H9 (cell line): ENCODE measurements around the gene NDUFB2. TPM values are rescaled to one million over a fixed set of nuclear protein-coding genes. Genes with fewer than 3 reads are reported as not detected.

Experiments used
- DNase-seq: peaks from one replicate; pipeline ENCODE4 v3.0.0-alpha.2; 2017
- H2AFZ ChIP-seq: one replicate; pipeline ENCODE4 v1.6.1; 2013; ENCODE audit warnings: mild to moderate bottlenecking, low read length, control low read depth, moderate library complexity
- H2AK5ac ChIP-seq: 2 replicates; pipeline ENCODE4 v1.6.1; 2013; ENCODE audit warnings: low read length, control low read depth, mixed read lengths; ENCODE audit not compliant: insufficient read length
- H2BK120ac ChIP-seq: one replicate; pipeline ENCODE4 v1.6.1; 2013; ENCODE audit warnings: low read depth, mild to moderate bottlenecking, low read length, control low read depth, inconsistent platforms; ENCODE audit not compliant: poor library complexity, severe bottlenecking
- H2BK12ac ChIP-seq: 2 replicates; pipeline ENCODE4 v1.6.1; 2013; ENCODE audit warnings: low read length, control low read depth, mixed read lengths, low read depth; ENCODE audit not compliant: insufficient read length
- H2BK15ac ChIP-seq: 2 replicates; pipeline ENCODE4 v1.6.1; 2013; ENCODE audit warnings: low read depth, low read length, control low read depth
- H2BK20ac ChIP-seq: one replicate; pipeline ENCODE4 v1.6.1; 2013; ENCODE audit warnings: low read depth, mild to moderate bottlenecking, low read length, control low read depth, inconsistent platforms; ENCODE audit not compliant: poor library complexity, severe bottlenecking
- H2BK5ac ChIP-seq: 2 replicates; pipeline ENCODE4 v1.6.1; 2013; ENCODE audit warnings: low read length, control low read depth, mixed read lengths; ENCODE audit not compliant: insufficient read length
- H3K14ac ChIP-seq: 2 replicates; pipeline ENCODE4 v1.6.1; 2013; ENCODE audit warnings: low read length, control low read depth; ENCODE audit not compliant: insufficient read depth
- H3K18ac ChIP-seq: 2 replicates; pipeline ENCODE4 v1.6.1; 2013; ENCODE audit warnings: low read depth, mild to moderate bottlenecking, mixed read lengths, low read length, control low read depth; ENCODE audit not compliant: insufficient read length
- H3K23ac ChIP-seq: 2 replicates; pipeline ENCODE4 v1.6.1; 2013; ENCODE audit warnings: low read length, control low read depth, mixed read lengths, low read depth; ENCODE audit not compliant: insufficient read length
- H3K23me2 ChIP-seq: 2 replicates; pipeline ENCODE4 v1.6.1; 2013; ENCODE audit warnings: low read depth, mild to moderate bottlenecking, mixed read lengths, low read length, control low read depth; ENCODE audit not compliant: insufficient read length, poor library complexity, severe bottlenecking
- H3K27ac ChIP-seq: 2 replicates; pipeline ENCODE4 v1.5.1; 2013; ENCODE audit warnings: low read length, control low read depth, mixed read lengths, low read depth; ENCODE audit not compliant: insufficient read length
- H3K27me3 ChIP-seq: 2 replicates; pipeline ENCODE4 v1.6.1; 2013; ENCODE audit warnings: low read length, control low read depth, inconsistent platforms; ENCODE audit not compliant: insufficient read depth
- H3K4ac ChIP-seq: 2 replicates; pipeline ENCODE4 v1.6.1; 2013; ENCODE audit warnings: low read depth, mild to moderate bottlenecking, control low read depth, inconsistent platforms, low read length, moderate library complexity
- H3K4me1 ChIP-seq: 2 replicates; pipeline ENCODE4 v1.6.1; 2013; ENCODE audit warnings: low read length, control low read depth, inconsistent platforms; ENCODE audit not compliant: insufficient read depth
- H3K4me2 ChIP-seq: 2 replicates; pipeline ENCODE4 v1.6.1; 2013; ENCODE audit warnings: low read length, control low read depth, mixed read lengths; ENCODE audit not compliant: insufficient read length, insufficient read depth
- H3K56ac ChIP-seq: 2 replicates; pipeline ENCODE4 v1.6.1; 2013; ENCODE audit warnings: low read depth, mild to moderate bottlenecking, mixed read lengths, low read length, control low read depth; ENCODE audit not compliant: insufficient read length
- H3K79me1 ChIP-seq: 2 replicates; pipeline ENCODE4 v1.6.1; 2013; ENCODE audit warnings: low read depth, mild to moderate bottlenecking, moderate library complexity, low read length, control low read depth, inconsistent platforms; ENCODE audit not compliant: insufficient read depth, poor library complexity, severe bottlenecking
- H3K79me2 ChIP-seq: 2 replicates; pipeline ENCODE4 v1.6.1; 2013; ENCODE audit warnings: low read length, control low read depth, inconsistent platforms; ENCODE audit not compliant: insufficient read depth
- H3K9ac ChIP-seq: 2 replicates; pipeline ENCODE4 v1.6.1; 2013; ENCODE audit warnings: low read length, control low read depth, mixed read lengths; ENCODE audit not compliant: insufficient read length; ENCODE audit errors: extremely low read depth
- H3K9me3 ChIP-seq: one replicate; pipeline ENCODE4 v1.6.1; 2013; ENCODE audit warnings: low read depth, low read length, inconsistent platforms; ENCODE audit not compliant: control insufficient read depth
- H3T11ph ChIP-seq: one replicate; pipeline ENCODE4 v1.6.1; 2013; ENCODE audit warnings: mild to moderate bottlenecking, low read length, control low read depth, inconsistent platforms
- H4K20me1 ChIP-seq: one replicate; pipeline ENCODE4 v1.6.1; 2013; ENCODE audit not compliant: control insufficient read depth, insufficient read length, insufficient read depth
- H4K5ac ChIP-seq: 2 replicates; pipeline ENCODE4 v1.6.1; 2013; ENCODE audit warnings: low read depth, mild to moderate bottlenecking, mixed read lengths, low read length, control low read depth; ENCODE audit not compliant: insufficient read length
- H4K8ac ChIP-seq: replicated peaks from 2 replicates; pipeline ENCODE4 v1.6.1; 2013; ENCODE audit warnings: low read length, control low read depth, mixed read lengths, low read depth; ENCODE audit not compliant: insufficient read length
- H4K91ac ChIP-seq: 2 replicates; pipeline ENCODE4 v1.6.1; 2013; ENCODE audit warnings: low read depth, mild to moderate bottlenecking, moderate library complexity, mixed read lengths, low read length, control low read depth; ENCODE audit not compliant: insufficient read length
- H3K27ac Mint-ChIP-seq, 3 experiments: 2 replicates in 2 of 3; 3 replicates in 1 of 3; pipeline ENCODE4 v1.8.0; 2020 to 2021; ENCODE audit warnings: mixed read lengths in 3 of 3, mild to moderate bottlenecking in 1 of 3, moderate library complexity in 1 of 3
- H3K27me3 Mint-ChIP-seq: 2 replicates; pipeline ENCODE4 v1.8.0; 2021; ENCODE audit warnings: low read depth, mild to moderate bottlenecking, moderate library complexity, mixed read lengths
- H3K36me3 Mint-ChIP-seq, 3 experiments: 2 replicates in 2 of 3; 3 replicates in 1 of 3; pipeline ENCODE4 v1.8.0; 2020 to 2021; ENCODE audit warnings: low read depth in 3 of 3, mixed read lengths in 3 of 3; ENCODE audit not compliant: insufficient read depth in 1 of 3
- H3K4me1 Mint-ChIP-seq, 2 experiments: 2 replicates each; pipeline ENCODE4 v1.8.0; 2020; ENCODE audit warnings: mixed read lengths in 2 of 2
- H3K4me3 Mint-ChIP-seq, 2 experiments: 2 replicates in 1 of 2; 3 replicates in 1 of 2; pipeline ENCODE4 v1.8.0; 2020 to 2021; ENCODE audit warnings: mild to moderate bottlenecking in 2 of 2, mixed read lengths in 2 of 2, moderate library complexity in 1 of 2
- H3K9me3 Mint-ChIP-seq, 2 experiments: 2 replicates in 1 of 2; 3 replicates in 1 of 2; pipeline ENCODE4 v1.8.0; 2020; ENCODE audit warnings: mild to moderate bottlenecking in 2 of 2, mixed read lengths in 2 of 2, moderate library complexity in 1 of 2
- CTCF ChIP-seq: fragments of 200-600 bp; sonication (generic); conservative IDR thresholded peaks from 3 replicates; pipeline ENCODE4 v1.8.0; 2021; ENCODE audit warnings: antibody characterized with exemption, mild to moderate bottlenecking
- WGBS: extraction: QIAGEN DNeasy Blood & Tissue Kit; methylation state at CpG from one replicate; pipeline ENCODE4 v1.1.7; 2013; ENCODE audit warnings: missing lambda C conversion rate, low lambda C conversion rate, mixed read lengths; ENCODE audit not compliant: insufficient read length; ENCODE audit errors: extremely low coverage; 5-methylcytosine and 5-hydroxymethylcytosine counted together
- total RNA-seq: library from RNA; stranded (reverse); gene quantifications from 2 replicates; pipeline ENCODE4 v1.2.1, GENCODE V29; 2021

The NDUFB2 gene
- total RNA-seq, 1 experiment from 2014 or later, result 177 TPM

- DNase-seq, result no peak
- H2BK12ac ChIP-seq, result no peak overlapping the region
- H2BK15ac ChIP-seq, result no peak overlapping the region
- H3K18ac ChIP-seq, result no peak overlapping the region
- no peak for TF ChIP-seq CTCF
- no peak overlapping the region for H2BK120ac ChIP-seq
- no peak overlapping the region for H3K14ac ChIP-seq
- no peak overlapping the region for H3K23ac ChIP-seq
- no peaks in the 10 kb centered on the region for H3K4me1 Mint-ChIP-seq
- H2BK20ac ChIP-seq, result no peak overlapping the region
- no peaks in the 10 kb centered on the region for H3K79me1 ChIP-seq
- H2BK5ac ChIP-seq, result no peak overlapping the region
- no peaks in the 10 kb centered on the region for H3K4me1 ChIP-seq
- H3K23me2 ChIP-seq, result no peaks in the 10 kb centered on the region
- H3K27me3 Mint-ChIP-seq, result peaks cover 8% of the 10 kb centered on the region
- H3K4me2 ChIP-seq, result no peak overlapping the region
- no CpG with 5 or more reads among the region's 10 CpGs for WGBS
- no peak overlapping the region for H4K5ac ChIP-seq
- no peak overlapping the region for H3K27ac Mint-ChIP-seq
- H3K4ac ChIP-seq, result no peak overlapping the region
- no peak overlapping the region for H2AK5ac ChIP-seq
- H4K91ac ChIP-seq, result no peak overlapping the region
- no peak overlapping the region for H3K4me3 Mint-ChIP-seq
- H3K79me2 ChIP-seq, result no peaks in the 10 kb centered on the region
- H4K20me1 ChIP-seq, result no peaks in the 10 kb centered on the region
- no peak overlapping the region for H2AFZ ChIP-seq
- no peak overlapping the region for H4K8ac ChIP-seq
- no peaks in the 10 kb centered on the region for H3K27me3 ChIP-seq
- no peak overlapping the region for H3K9ac ChIP-seq
- peaks cover 21 to 28% of the 10 kb centered on the region in 2 experiments for H3K9me3 Mint-ChIP-seq
- H3K9me3 ChIP-seq, result no peaks in the 10 kb centered on the region
- H3K56ac ChIP-seq, result no peak overlapping the region
- no peak overlapping the region for H3T11ph ChIP-seq
- H3K27ac ChIP-seq, result no peak overlapping the region
- peaks cover 24 to 35% (median 25%) of the 10 kb centered on the region in 3 experiments for H3K36me3 Mint-ChIP-seq
These were observed 18.0 kb downstream of the NDUFB2 start for GRCh38 chr7:140714331-140715040.
